ENCODE measurements around the gene GXYLT1. TPM values are rescaled to one million over a fixed set of nuclear protein-coding genes. Genes with fewer than 3 reads are reported as not detected.
"Not testable (repeated sequence)": the region's sequence is repeated elsewhere in the genome, so short reads cannot be mapped to it uniquely, and the experiment has no call there.

GXYLT1 gene, protein sequence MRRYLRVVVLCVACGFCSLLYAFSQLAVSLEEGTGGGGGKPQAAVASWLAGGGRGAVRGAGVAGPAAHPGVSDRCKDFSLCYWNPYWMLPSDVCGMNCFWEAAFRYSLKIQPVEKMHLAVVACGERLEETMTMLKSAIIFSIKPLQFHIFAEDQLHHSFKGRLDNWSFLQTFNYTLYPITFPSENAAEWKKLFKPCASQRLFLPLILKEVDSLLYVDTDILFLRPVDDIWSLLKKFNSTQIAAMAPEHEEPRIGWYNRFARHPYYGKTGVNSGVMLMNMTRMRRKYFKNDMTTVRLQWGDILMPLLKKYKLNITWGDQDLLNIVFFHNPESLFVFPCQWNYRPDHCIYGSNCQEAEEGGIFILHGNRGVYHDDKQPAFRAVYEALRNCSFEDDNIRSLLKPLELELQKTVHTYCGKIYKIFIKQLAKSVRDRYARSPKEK
- total RNA-seq: 11.3 and 12.0 TPM in 2 replicates

GRCh38 chr12:42144408-42145196 is at the start of gene GXYLT1:
Gene GXYLT1, minus strand, starts transcription at chr12:42144874. Its CDS starts 228 bp downstream, at chr12:42144646.
- DNase-seq (ENCODE audit: low read depth in 2 of 2): peak; percentile 91 to 97

GRCh38 chr12:42192686-42193085 is 48.0 kb upstream of the GXYLT1 start:
- no peak for DNase-seq (ENCODE audit: low read depth in 2 of 2)

DNA sequence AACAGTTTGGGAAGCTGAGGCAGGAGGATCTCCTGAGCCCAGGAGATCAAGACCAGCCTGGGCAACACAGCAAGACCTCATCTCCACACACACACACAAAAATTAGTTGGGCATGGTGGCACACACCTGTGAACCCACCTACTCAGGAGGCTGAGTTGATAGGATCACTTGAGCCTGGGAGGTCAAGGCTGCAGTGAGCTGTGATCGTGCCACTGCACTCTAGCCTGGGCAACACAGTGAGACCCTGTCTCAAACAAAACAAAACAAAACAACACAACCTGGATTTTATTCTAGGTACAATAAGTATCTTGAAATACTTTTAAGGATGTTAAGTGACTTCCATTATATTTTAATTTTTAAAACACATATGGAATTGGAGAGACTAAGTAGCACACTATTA is 47.6 kb upstream of the GXYLT1 start:
- no peak for DNase-seq (ENCODE audit: low read depth in 2 of 2)

- no peak for DNase-seq (ENCODE audit: low read depth in 2 of 2)
Measured at GRCh38 chr12:42190376-42190775, 45.7 kb upstream of the GXYLT1 start.

GRCh38 chr12:42188275-42188674 is 43.6 kb upstream of the GXYLT1 start:
- not testable (repeated sequence) for DNase-seq (ENCODE audit: low read depth in 2 of 2)

DNA sequence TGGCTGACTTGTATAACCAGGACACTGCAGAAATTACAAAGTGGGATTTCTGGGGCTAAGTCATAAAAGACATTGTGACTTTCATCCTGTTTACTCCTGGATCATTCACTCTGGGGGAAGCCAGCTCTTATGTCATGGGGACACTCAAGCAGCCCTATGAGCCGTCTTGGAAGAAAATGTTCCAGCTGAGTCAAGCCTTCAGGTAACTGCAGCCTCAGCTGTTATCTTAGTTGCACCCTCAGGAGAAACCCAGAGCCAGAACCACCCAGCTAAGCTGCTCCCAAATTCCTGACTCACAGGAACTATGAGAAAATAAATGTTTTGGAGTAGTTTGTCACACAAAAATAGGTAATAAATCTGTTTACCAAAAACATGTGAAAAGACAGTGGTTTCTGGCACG is 43.1 kb upstream of the GXYLT1 start:
- DNase-seq (ENCODE audit: low read depth in 2 of 2): peak in 1 of 2 donors; percentile 11

DNA sequence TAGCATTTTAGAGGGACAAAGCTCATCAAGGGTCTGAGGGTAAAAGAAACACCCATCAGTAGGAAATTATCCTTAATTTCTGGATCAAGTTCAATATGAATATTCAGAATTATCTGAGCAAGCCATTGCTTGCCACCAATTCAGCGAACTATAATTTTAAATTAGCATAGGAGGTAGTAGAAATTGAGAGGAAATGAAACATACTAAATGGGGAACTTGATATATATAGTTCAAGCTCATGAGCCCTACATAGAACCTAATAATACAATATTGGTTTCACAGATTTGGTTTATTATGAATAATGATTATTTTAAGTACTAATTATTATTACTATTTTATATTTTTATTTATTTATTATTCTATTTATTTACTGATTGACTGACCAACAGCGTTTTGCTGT is 42.1 kb upstream of the GXYLT1 start:
- no peak for DNase-seq (ENCODE audit: low read depth in 2 of 2)

DNA sequence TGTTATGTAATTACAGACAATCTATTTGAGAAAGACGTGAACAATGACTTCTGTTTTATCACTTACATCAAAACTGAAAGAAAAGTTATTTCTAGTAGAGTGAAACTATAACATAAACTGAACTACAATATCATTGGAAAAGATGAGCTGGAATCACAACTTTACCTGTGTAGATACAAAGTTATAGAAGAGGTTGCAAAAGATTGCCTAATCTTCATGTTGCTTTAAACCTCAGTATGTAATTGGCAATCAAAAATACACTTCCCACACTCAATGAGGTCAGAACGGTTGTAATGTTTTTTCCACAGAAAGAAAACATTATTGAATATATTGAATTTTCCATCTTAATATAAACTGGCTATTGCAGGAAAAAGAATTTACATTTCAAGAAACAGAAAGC is 37.7 kb upstream of the GXYLT1 start:
- DNase-seq (ENCODE audit: low read depth in 2 of 2): no peak

GRCh38 chr12:42180990-42181596 is 36.4 kb upstream of the GXYLT1 start:
- no peak for DNase-seq (ENCODE audit: low read depth in 2 of 2)

DNA sequence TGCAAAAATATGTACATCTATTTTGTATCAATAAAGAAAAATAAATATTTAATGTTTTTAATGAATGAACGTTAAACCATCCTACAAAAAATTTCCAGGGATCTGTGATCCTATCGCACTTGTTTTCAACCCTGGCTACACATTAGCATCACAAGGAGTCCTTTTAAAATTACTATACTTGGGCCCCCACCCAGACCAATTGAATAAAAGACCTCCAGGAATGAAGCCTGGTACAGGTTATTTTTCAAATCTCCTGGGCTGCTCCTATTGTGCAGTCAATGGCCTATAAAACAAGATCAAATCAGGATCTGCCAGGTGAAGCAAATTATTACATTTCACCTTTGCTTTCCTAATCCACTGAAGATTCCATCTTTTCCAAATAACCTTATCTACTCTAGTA is 33.4 kb upstream of the GXYLT1 start:
- no peak for DNase-seq (ENCODE audit: low read depth in 2 of 2)

DNA sequence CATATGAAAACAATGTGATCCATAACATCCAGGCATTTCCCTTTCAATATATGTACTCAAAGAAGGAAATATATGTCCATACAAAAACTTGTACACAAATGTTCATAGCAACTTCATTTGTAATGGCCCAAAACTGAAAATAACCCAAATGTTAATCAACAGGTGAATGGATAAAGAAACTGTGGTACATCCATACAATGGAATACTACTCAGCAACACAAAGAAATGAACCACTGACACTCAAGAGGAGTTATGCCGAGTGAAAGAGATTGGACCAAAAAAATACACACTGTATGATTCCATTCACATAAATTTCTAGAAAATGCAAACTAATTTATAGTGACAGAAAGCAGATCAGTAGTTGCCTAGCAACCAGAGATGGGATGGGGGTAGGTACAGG is 30.3 kb upstream of the GXYLT1 start:
- no peak for DNase-seq (ENCODE audit: low read depth in 2 of 2)

- peak; percentile 2 to 82 for DNase-seq (ENCODE audit: low read depth in 2 of 2)
Measured at GRCh38 chr12:42173961-42174521, 29.4 kb upstream of the GXYLT1 start.

- DNase-seq (ENCODE audit: low read depth in 2 of 2): no peak
Measured at GRCh38 chr12:42172441-42173210, 28.0 kb upstream of the GXYLT1 start.

DNA sequence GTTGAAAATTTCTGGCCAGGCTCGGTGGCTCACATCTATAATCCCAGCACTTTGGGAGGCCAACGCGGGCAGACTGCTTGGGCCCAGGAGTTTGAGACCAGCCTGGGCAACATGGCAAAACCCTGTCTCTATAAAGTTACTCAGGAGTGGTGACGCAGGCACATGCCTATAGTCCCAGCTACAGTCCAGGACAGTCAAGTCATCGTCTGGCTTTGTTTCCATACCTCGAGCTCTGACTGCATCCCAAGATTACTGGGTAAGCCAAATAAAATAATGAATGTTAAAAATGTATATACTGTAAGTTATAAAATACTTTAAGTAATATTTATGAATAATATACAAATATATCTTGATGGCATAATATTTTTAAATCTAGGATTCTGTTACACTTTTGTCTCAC is 23.0 kb upstream of the GXYLT1 start:
- no peak for DNase-seq (ENCODE audit: low read depth in 2 of 2)

DNA sequence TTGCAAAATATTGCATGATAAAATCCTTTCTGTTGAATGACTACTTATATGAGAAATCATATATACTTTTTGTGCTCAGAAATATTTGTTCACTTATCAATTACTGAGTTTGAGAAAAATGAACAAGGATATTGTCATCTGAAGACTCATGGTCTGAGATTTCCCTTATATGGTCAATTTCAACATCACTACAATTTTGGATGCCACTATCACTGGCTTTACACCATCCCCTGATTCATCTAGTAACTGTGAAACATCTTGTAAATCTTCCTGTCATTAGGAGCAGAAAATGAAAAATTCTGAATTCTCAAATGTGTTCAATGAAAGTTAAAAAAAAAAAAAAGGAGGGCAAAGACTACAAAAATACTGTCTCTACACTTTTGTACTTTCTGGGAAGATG is 21.8 kb upstream of the GXYLT1 start:
- no peak for DNase-seq (ENCODE audit: low read depth in 2 of 2)

GRCh38 chr12:42163913-42164312 is 19.2 kb upstream of the GXYLT1 start:
- no peak for DNase-seq (ENCODE audit: low read depth in 2 of 2)

DNA sequence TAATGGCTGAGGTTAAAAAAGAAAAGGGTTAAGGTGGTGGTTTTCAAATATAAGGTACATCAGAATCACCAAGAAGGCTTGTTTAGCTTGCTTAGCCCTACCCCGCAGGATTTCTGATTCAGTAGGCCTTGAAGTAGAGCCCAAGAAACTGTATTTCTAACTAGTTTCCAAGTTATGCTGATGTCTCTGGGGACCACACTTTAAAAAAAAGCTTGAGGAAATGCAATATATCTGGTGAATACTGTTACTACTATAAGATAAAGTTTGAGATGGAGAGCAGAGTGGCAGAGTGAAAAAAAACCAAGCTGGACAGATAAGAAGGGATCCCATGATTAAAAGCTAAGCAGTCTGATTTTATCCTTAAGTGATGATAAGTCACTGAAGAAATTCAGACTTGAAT is 18.3 kb upstream of the GXYLT1 start:
- DNase-seq (ENCODE audit: low read depth in 2 of 2): no peak

DNA sequence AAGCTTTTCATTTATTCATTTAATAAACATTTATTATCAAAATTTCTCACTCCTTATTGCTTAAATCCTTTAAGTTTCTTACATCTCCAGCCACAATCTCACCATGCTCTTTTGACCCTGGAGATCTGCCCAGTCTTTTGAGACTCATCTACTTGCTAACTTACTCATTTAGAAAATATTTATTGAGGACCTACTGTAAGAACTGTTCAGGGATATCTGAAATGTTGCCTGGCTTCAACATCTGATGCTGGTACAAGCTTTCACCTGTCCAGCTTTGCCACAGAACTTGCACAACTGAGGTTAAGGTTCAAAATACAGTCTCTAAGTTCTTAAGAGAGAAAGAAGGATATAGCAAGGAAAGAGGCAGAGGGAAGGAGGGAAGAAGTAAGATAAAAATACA is 17.5 kb upstream of the GXYLT1 start:
- no peak for DNase-seq (ENCODE audit: low read depth in 2 of 2)

GRCh38 chr12:42161529-42161928 is 16.9 kb upstream of the GXYLT1 start:
- no peak for DNase-seq (ENCODE audit: low read depth in 2 of 2)

DNA sequence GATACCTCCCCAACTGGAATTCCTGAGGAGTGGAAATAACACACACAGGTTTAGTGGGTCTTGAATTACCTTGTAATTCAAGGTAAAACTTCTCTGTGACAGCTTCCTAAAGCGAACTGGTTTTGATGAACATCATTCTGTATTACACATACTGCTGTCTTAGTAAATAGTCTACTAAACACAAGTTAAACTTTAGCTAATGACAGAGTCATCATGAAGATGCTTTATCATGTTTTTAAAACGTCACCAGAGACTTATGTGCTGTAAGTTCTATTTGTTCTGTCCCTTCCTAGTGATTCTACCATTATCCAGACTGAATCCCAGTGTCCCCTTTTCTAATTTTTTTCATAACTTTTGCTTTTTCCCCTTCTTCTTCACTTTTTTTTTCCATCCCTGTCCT is 11.6 kb upstream of the GXYLT1 start:
- no peak for DNase-seq (ENCODE audit: low read depth in 2 of 2)

DNA sequence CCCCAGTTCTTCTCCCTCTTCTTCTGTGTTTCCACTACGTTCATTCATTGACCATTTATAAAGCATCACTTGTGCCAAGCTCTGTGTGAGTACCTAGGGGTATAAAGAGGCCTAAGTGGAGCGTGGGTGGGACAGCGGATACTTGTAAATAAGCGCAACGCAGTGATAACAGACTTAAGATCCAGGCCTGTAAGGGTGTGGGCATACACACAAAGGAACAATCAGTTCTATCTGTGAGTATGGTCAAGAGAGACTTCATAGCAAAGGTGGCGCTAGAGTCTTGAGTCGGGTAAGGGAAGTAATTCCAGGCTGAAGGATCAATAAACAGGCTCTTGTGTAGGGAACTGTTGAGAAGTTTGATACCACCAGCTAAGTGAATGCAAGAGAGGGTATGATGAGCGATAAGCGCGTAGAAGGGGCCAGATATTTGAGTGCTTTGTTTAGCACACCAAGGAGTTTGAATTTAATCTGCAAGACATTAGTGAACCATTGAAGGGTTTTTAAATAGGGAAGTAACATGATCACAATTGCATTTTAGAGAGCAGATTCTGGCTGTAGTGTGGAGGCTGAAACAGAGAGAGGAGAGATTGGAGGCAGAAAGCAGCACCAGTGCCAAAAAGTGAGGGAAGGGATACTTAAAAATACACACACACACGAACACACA is 1.0 kb upstream of the GXYLT1 start:
- no peak for DNase-seq (ENCODE audit: low read depth in 2 of 2)

All from lung microvascular endothelial cell (primary cell).